ENCODE measurements around the gene CLIC3.
A peak's percentile ranks its signal among the peaks of the same experiment; 100 is the strongest.
"Not testable (repeated sequence)": the region's sequence is repeated elsewhere in the genome, so short reads cannot be mapped to it uniquely, and the experiment has no call there.

Gene CLIC3

DNA sequence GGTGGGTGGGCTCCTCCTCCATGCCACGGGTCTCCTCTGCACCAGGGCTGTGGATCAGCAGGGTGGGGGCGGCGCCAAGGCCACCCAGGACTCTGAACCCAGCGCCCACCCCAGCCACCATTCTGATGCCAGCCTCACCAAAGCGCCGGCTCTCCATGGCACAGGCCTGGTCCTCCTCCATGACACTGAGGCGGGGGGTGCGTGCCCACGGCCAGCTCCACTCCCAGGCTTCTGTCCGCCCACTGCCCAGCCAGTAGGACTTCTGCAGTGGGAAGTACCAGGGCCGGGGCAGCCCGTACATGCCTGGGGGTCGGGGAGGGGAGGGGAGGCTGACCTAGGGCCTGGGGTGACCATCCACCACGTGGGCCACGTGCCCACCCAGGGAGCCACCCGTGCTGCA lies 20.1 kb upstream of the CLIC3 start:
- DNase-seq = no peak

DNA sequence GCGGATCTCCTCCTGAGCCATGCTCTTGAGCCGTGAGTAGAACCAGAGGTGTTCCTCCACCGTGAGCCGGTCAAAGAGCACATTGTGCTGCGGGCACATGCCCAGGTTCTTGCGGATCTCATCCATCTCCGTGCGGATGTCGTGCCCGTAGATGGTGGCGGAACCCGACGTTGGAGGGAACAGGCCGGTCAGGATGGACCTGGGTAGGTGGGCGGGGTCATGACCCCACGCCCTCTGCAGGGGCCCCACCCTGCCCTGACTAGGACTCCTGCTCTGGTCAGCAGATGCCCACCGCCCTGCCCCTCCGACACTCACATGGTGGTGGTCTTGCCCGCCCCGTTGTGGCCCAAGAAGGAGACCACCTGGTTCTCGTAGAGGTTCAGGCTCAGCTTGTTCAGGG lies 19.6 kb upstream of the CLIC3 start:
- DNase-seq = no peak

DNA sequence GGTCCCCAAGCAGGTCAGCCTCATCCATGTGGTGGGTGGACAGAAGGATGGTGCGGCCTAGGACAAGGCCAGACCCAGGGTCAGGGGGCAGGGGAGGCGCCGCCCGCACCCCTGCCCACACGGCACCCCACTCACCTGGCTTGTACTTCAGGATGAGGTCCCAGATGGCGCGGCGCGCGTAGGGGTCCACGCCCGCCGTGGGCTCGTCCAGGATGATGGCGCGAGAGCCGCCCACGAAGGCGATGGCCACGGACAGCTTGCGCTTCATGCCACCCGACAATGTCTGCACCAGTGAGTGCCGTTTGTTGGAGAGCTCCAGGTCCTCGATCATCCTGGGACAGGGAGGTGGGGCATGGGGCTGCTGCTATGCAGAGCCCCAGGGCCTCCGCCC lies 19.2 kb upstream of the CLIC3 start:
- no peak for DNase-seq

DNA sequence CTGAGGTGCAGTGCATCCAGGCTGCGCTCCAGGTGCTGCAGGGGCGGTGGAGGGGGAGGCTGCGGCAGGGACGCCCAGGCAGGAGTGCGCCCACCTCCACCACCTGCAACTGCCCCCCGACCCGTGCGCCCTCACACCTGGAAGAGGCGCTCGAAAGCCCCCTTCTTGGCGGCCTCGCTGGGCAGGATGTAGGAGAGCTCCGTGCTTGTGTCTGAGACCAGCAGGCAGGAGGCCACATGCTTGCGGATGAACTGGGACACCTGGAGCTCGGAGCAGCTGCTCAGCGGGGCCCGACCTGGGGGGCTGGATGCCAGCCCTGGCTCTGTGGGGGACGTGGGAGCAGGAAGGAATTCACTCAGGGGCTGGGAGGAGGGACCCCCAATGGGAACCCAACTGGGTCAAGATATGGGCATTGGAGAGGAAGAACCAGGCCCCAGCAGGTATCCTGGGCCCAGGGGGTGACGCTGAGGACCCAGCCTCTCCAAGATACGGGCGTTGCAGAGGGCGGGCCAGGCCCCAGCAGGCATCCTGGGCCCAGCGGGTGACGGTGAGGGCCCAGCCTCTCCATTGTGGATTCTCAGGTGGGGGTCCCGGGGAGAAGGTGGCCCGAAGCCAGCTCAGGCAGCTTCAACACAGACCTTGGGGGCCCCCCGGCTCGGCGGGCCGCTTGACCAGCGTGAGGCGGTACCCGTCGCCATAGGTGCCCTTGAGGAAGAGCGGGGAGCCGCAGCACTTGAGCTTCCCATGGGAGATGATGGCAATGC lies 18.6 kb upstream of the CLIC3 start:
- DNase-seq = no peak

DNA sequence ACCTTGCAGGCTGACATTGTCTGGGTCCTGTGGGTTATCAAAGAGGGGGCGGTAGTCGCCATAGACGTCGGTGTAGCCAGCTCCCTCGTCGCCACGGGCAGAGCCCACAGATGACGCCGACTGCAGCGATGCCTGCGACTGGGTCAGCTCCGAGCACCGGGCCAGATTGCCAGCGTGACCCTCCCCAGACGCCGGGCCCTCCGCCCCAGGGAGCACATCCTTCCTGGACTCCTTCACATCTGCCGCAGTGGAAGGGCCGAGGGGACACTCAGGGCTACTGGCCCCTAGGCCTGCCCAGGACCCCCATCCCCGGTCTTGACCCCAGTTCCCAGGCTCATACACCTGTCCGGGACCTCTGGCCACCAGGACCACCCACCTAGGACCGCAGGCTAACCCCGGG lies 17.8 kb upstream of the CLIC3 start:
- no peak for DNase-seq

DNA sequence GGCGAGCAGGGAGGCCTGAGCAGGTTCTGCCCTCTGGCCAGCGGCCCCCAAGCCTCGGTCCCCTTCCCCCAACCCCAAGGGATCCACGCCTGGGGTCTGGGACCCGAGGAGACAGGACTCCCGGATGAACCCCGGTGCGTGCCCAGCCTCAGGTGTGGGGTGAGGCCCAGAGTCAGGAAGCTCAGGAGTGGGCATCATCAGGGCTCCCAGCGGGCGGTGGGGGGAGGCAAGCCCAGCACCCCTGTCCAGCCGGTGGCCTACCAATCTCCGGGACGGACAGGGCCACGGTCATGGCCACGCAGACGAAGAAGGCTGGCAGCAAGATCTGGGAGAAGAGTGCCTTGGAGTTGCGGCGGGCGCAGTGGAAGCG lies 17.2 kb upstream of the CLIC3 start:
- no peak for DNase-seq

DNA sequence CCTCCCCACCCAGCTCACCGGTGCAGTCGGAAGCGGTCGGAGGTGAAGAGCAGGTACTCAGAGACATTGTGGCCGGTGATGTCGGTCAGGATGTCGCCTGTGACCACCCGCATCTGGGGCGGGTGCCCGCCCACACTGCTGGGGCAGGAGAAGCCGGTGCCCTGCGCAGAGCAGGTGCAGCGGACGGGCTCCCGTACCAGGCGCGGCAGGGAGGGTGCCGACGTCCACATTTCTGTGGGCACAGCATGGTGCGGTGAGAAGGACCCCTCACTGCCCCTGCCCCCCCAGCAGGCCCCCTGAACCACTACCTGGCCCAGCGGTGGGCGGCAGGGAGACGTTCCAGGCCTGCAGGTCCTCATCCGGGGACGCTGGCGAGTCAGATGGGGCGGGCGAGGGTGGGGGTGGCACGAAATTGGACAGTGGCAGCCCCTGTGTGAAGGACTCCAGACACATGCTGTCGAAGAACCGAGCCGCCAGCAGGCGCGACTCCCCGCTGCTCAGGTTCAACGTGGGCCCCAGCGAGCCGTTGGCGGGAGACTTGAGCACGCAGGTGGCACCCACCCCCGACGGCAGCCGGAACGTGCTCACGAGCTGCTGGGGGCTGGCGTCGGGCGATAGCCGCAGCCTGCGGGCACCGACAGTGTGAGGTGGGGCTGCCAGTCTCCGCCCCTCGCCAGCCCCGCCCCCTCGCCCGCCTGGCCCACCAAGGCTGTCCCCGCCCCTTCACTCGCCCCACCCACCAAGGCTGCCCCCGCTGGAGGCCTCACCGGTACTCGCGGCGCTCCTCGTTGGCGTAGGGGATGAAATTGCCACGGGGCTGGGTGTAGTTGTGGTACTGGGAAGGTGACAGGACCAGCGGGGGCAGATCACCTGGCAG lies 16.6 kb upstream of the CLIC3 start:
- no peak for DNase-seq

DNA sequence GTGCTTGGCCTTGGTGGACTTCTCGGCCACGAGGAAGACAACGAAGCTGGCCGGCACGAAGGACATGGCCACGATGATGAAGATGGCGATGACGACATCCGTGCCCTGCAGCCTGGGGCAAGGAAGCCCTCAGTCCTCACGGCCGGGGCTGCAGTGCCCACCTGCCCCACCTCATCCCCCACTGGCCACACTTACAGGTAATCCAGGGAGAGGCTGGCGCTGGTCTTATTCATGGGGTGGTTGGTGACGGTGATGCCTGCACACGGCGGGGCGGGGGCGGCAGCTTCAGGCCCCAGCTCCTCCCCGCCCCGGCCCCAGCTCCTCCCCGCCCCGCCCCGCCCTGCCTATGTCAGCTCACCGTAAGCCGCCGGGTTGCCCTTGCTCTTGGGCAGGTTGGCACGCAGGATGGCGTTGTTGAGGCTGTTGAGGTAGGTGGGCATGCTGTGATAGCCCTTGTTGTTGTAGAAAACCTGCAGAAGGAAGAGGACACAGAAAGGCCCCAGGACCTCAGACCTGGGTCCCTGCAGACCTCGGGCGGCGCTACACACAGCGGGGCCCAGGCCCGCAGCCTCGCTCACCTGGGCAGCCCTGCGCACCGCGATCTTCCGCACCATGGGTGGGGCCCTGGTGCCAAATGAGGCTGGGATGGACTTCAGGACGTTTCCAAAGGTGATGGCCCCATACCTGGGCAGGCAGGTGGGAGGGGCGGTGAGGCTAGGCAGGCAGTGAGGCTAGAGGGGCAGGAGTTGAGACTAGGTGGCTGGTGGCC lies 15.7 kb upstream of the CLIC3 start:
- no peak for DNase-seq

DNA sequence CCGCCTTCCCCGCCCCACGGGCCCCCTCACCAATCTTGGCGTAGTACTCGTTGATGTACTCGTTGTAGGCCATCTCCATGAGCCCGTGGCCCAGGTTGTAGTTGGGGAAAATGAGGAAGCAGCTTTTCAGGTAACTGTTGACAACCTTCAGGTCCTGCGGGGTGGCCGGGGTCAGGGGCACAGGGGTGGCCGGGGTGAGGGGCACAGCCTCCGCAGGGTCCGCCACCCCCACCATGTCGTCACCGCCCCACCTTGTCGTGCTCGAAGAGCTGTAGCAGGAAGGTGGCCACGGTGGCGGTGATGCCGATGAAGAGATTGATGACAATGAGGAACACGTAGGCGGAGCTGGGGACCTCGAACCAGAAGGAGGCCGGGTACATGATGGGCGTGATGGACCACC lies 14.8 kb upstream of the CLIC3 start:
- DNase-seq = no peak

DNA sequence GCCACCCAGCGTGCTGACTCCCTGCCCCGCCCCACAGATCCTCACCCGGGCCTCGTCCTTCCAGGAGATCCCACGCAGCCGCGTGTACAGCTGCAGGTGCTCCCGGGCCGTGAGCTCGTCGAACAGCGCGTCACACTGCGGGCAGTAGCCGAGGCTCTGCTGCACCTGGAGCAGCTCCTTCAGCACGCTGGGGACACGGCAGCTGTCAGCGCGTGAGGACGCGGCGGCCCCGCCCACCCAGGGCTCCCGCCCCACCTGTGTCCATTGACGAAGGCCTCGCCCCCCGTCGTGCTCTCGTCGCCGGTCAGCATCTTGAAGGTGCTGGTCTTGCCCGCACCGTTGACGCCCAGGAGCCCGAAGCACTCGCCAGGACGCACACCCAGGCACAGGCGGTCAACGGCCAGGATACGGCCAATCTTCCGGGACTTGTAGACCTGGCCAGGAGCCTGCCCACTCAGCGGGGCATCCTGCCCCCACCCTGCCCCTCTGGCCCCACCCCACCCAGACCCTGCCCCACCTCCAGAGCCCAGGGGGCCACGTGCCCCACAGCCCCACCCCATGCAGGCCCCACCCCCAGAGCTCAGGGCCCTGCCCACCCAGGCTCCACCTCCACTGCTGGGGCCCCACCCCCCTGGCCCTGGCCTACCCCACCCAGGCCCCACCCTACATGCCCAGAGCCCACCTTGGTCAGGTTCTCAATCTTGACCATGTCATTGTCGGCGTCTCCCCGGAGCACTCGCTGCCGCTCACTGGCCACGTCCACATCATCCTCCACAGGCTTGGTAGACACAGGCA lies 13.8 kb upstream of the CLIC3 start:
- no peak for DNase-seq

DNA sequence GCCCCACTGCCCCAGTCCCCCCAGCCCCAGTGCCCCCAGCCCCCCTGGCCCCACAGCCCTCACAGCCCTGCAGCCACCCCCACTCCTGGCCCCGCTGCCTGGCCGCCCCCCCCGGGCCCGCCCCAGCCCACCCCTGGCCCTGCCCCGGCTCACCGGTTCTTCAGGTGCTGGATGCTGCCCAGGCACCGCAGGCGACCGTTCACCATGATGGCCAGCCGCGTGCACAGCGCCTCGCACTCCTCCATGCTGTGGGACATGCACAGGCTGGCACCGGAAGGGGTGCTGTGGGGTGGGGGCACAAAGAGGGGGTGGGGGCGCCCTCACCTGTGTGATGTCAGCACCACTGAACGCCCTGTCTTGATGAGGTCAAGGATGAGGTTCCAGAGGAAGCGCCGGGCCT lies 12.8 kb upstream of the CLIC3 start:
- no peak for DNase-seq

DNA sequence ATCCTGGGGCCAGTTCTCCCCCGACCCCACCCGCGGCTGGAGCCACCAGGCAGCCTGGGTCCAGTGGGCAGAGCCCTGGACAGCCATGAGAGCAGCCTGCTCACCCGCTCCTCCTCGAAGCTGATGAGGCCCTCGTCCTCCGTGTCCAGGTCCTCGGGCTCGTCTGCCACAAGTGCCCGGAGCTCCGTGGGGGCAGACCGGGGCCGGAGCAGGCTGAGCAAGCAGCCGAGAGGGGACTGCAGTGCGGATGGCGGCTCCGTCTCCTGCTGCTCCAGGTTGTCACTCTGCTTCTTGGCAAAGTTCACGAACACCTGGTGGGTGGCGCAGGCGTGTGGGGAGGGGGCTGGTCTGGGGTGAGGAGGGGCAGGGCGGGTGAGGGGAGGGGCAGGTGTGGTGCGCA lies 11.9 kb upstream of the CLIC3 start:
- DNase-seq = no peak

DNA sequence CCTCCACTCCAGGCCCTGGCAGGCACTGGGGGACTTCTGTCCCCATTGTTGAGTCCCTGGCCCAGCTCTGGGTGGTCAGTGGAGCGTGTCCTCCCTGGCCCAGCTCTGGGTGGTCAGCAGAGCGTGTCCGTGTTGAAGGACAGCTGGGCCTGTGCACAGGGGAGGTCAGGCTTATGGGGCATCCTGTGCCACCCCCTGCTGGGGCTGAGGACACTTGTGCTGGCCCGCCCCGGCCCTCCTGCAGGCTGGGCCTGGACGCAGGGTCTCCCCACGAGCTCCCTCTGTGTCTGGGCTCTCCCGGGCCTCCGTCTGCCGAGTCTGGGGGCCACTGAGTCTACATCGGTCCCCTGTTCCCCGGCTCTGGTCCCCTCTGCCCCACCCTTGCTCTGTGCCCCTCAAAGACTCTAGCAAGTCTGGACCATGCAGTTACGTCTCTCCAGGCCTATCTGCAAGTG lies 11.5 kb upstream of the CLIC3 start:
- no peak for DNase-seq

DNA sequence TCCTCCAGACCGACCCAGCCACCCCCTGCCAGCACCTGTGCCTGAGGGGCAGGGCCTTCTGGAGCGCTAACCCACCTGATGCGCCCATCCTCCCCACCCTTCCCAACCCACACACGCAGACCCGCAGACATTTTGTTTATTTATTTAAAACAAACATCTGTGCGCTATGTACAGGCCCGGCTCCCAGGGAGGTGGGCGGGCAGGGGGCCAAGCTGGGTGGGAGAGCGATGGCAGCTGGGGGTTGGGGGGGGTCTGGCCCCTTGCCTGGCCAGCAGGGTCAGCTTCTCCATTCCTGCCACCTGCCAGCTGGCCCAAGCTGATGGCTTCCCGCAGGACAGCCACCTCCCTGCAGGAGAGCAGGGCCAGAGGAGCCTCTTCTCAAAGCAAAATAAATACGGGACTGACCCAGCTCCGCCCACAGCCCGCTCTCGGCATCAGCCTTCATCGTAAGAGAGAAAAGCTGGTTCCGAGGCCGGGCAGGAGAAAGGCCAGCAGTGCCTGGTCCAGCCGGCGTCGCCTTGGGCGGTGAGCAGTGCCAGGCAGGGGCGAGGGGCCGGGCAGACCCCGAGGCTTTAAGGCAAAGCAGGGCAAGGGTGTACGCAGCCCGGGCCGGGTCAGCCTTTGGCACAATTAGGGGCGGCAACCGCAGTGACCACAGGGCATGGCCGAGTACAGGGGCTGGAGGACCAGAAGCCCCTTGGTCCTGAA lies 10.9 kb upstream of the CLIC3 start:
- DNase-seq = peak; percentile 38

DNA sequence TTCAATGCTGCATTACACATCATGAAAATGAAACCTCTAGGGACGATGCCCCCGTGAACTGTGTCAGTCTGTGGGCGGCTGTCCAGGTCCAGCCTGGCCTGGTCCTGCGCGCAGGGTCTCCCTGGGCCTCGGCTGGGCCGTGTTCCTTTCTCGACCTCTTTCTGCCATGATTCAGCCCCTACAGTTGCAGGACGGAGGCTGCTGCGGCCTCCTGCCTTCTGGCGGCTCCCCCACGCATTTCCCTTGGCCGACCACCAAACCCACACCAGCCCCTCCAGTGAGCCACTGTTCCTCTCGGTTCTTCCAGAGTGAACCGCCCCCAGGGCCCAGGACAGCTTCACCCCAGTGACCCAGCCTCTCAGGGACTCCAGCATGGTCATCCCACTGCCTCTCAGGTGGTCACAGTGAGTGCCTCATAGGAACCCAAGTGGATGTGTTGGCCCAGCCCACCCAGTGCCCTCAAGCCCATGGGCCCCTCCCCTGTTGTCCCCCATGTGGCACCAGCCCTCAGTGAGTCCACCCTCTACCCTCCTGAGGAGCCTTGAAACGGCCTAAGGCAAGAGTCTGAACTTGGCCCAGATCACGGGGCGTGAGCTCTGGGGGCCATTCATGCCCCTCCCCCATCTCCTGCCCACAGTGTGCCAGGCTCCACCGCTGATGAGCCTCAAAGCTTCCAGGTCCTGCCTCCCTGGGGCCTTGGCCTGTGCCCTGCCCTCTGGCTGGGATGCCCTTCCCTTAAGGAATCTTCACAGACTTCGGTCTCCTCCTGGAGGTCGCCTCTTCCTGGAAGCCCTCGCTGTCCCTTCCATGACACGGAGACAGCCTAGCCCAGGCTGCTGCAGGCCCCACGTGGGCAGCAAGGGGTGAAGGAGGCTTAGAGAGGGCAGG lies 10.0 kb upstream of the CLIC3 start:
- DNase-seq = no peak

DNA sequence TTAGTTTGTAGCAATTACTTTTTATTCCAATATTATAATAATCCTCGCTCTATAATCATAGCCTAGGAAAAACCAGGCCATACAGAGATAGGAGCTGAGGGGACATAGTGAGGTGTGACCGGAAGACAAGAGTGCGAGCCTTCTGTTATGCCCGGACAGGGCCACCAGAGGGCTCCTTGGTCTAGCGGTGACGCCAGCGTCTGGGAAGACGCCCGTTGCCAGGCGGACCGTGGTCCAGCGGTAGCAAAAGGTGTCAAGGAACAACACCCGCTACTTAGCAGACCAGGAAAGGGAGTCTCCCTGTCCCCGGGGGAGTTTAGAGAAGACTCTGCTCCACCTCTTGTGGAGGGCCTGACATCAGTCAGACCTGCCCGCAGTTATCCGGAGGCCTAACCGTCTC lies 7.9 kb upstream of the CLIC3 start:
- DNase-seq = not testable (repeated sequence)

DNA sequence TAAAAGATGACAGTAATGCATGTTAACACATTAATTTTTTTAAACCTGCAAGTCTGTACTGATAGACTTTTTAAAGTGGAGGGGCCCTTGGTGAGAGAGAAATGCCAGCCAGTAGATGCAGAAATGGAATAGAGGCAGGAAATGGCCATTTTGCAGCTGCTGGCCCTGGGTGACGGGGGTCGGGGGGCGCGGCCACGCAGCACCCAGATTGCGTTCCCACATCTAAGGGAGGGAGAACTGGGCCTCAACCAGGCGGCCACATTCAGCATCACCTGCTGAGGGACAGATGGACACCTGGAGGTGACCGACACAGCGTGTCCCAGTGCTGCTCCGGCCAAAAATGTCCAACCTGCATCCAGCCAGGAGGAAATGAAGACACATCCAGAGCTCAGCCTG lies 6.3 kb upstream of the CLIC3 start:
- DNase-seq = no peak

DNA sequence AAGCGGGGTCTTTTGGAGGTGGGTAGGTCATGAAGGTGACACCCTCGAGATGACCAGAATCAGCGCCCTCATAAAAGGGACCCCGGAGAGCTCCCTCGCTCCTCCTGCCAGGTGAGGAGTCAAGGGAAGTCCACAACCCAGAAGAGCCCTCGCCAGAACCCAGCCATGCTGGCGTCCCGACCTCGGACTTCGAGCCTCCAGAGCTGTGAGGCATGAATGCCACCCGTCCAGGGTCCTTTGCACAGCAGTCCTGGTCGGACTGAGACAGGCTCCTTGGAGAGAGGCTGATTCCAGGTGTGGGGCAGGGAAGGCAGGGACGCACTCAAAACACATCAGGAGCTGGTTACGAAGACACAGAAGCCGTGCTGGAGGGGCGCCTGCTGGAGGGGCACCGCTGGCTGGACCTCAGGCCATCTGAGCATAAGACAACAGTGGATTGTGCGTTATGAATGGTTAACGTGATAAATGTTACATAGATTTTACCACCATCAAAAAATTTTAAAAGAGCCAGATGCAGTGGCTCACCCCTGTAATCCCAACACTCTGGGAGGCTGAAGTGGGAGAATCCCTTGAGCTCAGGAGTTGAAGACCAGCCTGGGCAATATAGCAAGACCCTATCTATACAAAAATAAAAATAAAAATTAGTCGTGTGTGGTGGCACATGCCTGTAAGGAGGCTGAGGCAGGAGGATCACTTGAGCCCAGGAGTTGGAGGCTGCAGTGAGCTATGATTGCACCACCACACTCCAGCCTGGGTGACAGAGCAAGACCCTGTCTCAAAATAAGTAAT lies 5.7 kb upstream of the CLIC3 start:
- no peak for DNase-seq

DNA sequence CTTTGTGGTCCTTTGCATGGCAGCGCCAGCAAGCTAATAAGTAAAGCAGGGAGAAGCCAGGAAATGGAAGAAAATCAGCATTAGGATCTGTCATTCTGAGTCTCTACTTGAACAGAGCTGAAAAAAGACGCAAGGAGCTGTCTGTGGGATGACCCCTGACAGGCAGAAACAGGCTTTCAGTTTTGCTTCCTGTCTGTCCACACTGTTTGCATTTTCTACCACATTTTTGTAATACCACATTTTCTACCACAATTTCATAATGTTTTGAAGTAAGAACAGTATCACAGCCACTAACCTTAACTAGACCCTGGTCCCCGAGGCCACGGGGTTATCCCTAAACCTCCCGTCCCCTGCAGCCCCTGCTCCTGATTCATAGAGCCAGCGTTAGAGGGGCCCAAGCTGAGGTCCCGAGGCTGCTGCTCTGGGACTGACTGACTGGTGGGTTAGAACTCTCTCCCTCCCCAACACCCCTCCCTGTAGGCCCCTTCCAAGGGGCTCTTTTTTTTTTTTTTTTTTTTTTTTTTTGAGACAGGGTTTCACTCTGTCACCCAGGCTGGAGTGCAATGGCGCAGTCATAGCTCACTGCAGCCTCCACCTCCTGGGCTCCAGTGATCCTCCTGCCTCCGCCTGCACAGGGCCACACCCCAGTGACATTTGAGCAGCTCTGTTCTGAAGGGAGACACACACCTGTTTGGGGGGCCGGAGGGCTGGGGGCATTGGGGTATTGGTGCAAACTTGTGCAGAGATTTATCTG lies 4.0 kb upstream of the CLIC3 start:
- DNase-seq = no peak

Measured in NCI-H1092 (cell line).